ENCODE data around the gene TMEM63C. TPM values are rescaled to one million over a fixed set of nuclear protein-coding genes. Genes with fewer than 3 reads are reported as not detected.
A peak's percentile ranks its signal among the peaks of the same experiment; 100 is the strongest.

Gene TMEM63C
- total RNA-seq, 4 donors from 2014 or later = 20.1 to 60.2 (median 33.9) TPM

- Histone ChIP-seq H3K4me3 (peak overlapping the region in 2 of 4 donors; percentile 42 to 52), H3K27me3 (peaks cover 28% of the 10 kb centered on the region), H3K9me3 (no peaks in the 10 kb centered on the region), H3K4me1 (peaks cover 8 to 42% (median 31%) of the 10 kb centered on the region in 4 donors), H3K36me3 (no peaks in the 10 kb centered on the region), H3K27ac (no peak overlapping the region)
- in situ Hi-C loops (cut with MboI; ENCODE audit: low pct_ligation_motif_present in 1 of 4, low pct_unique_long_range_greater_than_20kb in 1 of 4, low sequenced_read_pairs in 3 of 4) (no loop called here), intact Hi-C loops (cut with DNase I; ENCODE audit: low total_unique reads) (no loop called here)
- peak; percentile 17 for DNase-seq
- WGBS, 2 donors (ENCODE audit: low coverage in 1 of 2) = 44 to 90% methylated on average over 2 to 12 of the region's 12 CpGs
- TF ChIP-seq POLR2AphosphoS5 (IDR thresholded peaks at IDR 0.05) = no peak
- TF ChIP-seq, protein P1, sequence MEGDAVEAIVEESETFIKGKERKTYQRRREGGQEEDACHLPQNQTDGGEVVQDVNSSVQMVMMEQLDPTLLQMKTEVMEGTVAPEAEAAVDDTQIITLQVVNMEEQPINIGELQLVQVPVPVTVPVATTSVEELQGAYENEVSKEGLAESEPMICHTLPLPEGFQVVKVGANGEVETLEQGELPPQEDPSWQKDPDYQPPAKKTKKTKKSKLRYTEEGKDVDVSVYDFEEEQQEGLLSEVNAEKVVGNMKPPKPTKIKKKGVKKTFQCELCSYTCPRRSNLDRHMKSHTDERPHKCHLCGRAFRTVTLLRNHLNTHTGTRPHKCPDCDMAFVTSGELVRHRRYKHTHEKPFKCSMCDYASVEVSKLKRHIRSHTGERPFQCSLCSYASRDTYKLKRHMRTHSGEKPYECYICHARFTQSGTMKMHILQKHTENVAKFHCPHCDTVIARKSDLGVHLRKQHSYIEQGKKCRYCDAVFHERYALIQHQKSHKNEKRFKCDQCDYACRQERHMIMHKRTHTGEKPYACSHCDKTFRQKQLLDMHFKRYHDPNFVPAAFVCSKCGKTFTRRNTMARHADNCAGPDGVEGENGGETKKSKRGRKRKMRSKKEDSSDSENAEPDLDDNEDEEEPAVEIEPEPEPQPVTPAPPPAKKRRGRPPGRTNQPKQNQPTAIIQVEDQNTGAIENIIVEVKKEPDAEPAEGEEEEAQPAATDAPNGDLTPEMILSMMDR (IDR thresholded peaks at IDR 0.05) = no peak
- TF ChIP-seq EP300 (IDR thresholded peaks at IDR 0.05; ENCODE audit: low read depth) = no peak
- TF ChIP-seq POLR2A (IDR thresholded peaks at IDR 0.05) = no peak
Measured at GRCh38 chr14:77180726-77181602, 634 bp upstream of the TMEM63C start.

GRCh38 chr14:77183896-77184295 lies 2.3 kb downstream of the TMEM63C start:
- Histone ChIP-seq H3K9me3 (no peaks in the 10 kb centered on the region), H3K36me3 (no peaks in the 10 kb centered on the region), H3K27ac (peak overlapping the region; percentile 71 to 82 (median 76)), H3K4me3 (no peak overlapping the region), H3K4me1 (peaks cover 8 to 47% (median 31%) of the 10 kb centered on the region in 4 donors), H3K27me3 (peaks cover 28% of the 10 kb centered on the region)
- TF ChIP-seq POLR2A (IDR thresholded peaks at IDR 0.05) = no peak
- TF ChIP-seq, protein P1 (IDR thresholded peaks at IDR 0.05) = no peak
- TF ChIP-seq POLR2AphosphoS5 (IDR thresholded peaks at IDR 0.05) = no peak
- no peak for TF ChIP-seq EP300 (IDR thresholded peaks at IDR 0.05; ENCODE audit: low read depth)
- intact Hi-C loops (cut with DNase I; ENCODE audit: low total_unique reads) = no loop called here
- in situ Hi-C loops (cut with MboI; ENCODE audit: low pct_ligation_motif_present in 1 of 4, low pct_unique_long_range_greater_than_20kb in 1 of 4, low sequenced_read_pairs in 3 of 4) = no loop called here
- no peak for DNase-seq
- 58% methylated on average over 5 of the region's 5 CpGs; no CpG with 5 or more reads in 1 of the 2 donors for WGBS, 2 donors (ENCODE audit: low coverage in 1 of 2)

- in situ Hi-C loops (cut with MboI; ENCODE audit: low pct_ligation_motif_present in 1 of 4, low pct_unique_long_range_greater_than_20kb in 1 of 4, low sequenced_read_pairs in 3 of 4) (no loop called here), intact Hi-C loops (cut with DNase I; ENCODE audit: low total_unique reads) (no loop called here)
- DNase-seq = peak; percentile 77
- no peaks in the 10 kb centered on the region for H3K9me3 ChIP-seq
- TF ChIP-seq POLR2A (IDR thresholded peaks at IDR 0.05) (peak; percentile 21), POLR2AphosphoS5 (IDR thresholded peaks at IDR 0.05) (no peak)
- peak overlapping the region; percentile 71 to 82 (median 76) for H3K27ac ChIP-seq
- H3K4me3 ChIP-seq = no peak overlapping the region
- 21 to 35% methylated on average over 2 to 11 of the region's 11 CpGs for WGBS, 2 donors (ENCODE audit: low coverage in 1 of 2)
- peaks cover 28% of the 10 kb centered on the region for H3K27me3 ChIP-seq
- peaks cover 8 to 47% (median 31%) of the 10 kb centered on the region in 4 donors for H3K4me1 ChIP-seq
- H3K36me3 ChIP-seq = no peaks in the 10 kb centered on the region
Measured at GRCh38 chr14:77184396-77185092, 2.9 kb downstream of the TMEM63C start.

GRCh38 chr14:77185093-77185465 lies 3.5 kb downstream of the TMEM63C start:
- WGBS, 2 donors (ENCODE audit: low coverage in 1 of 2) = 60 to 65% methylated on average over 2 of the region's 2 CpGs
- Histone ChIP-seq H3K4me3 (no peak overlapping the region), H3K27ac (peak overlapping the region; percentile 71 to 82 (median 76)), H3K4me1 (peaks cover 8 to 47% (median 31%) of the 10 kb centered on the region in 4 donors), H3K36me3 (no peaks in the 10 kb centered on the region), H3K9me3 (no peaks in the 10 kb centered on the region), H3K27me3 (peaks cover 28% of the 10 kb centered on the region)
- in situ Hi-C loops (cut with MboI; ENCODE audit: low pct_ligation_motif_present in 1 of 4, low pct_unique_long_range_greater_than_20kb in 1 of 4, low sequenced_read_pairs in 3 of 4) = no loop called here
- DNase-seq = no peak
- intact Hi-C loops (cut with DNase I; ENCODE audit: low total_unique reads) = no loop called here
- no peak for TF ChIP-seq EP300 (IDR thresholded peaks at IDR 0.05; ENCODE audit: low read depth)
- TF ChIP-seq POLR2AphosphoS5 (IDR thresholded peaks at IDR 0.05) = no peak
- TF ChIP-seq, protein P1 (IDR thresholded peaks at IDR 0.05) = no peak
- TF ChIP-seq POLR2A (IDR thresholded peaks at IDR 0.05) = no peak
